ENCODE measurements around the gene TGM1.
A peak's percentile ranks its signal among the peaks of the same experiment; 100 is the strongest.

The TGM1 gene

DNA sequence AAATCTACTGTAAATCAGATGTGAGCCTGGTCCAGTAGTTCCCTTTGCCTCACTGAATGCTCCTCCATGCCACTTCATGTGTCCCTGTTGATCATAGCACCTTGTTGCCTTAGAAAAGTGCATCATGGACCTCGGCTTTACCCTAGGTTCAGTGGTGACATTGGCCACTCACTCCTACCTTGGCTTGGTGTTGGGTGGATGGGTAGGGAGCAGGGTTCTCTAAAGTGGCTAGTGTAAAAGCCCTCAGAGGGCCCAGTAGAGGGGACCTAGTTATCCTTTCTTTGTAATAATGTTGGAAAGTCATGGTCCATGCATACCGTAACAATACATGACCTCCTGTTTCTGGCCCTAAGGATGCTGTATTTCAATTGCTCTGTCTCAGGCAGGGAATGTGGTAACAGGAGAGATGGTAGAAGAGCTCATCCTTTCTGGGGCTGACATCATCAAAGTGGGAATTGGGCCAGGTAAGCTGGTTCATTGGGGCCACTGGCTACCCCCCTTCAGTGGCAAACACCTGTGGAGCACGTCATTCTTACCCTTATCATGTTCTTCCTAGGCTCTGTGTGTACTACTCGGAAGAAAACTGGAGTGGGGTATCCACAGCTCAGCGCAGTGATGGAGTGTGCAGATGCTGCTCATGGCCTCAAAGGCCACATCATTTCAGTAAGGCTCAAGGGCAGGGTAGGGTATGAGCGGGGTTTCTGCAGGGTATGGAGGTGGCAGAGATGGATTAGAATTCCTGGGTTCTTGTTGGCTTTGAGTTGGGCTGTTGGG, 26.1 kb downstream of the TGM1 start:
- Histone ChIP-seq H3K9ac (ENCODE audit: low read depth, low read length) (no peak overlapping the region), H3K27ac (ENCODE audit: low read depth, low read length) (no peak overlapping the region), H3K4me1 (ENCODE audit: control insufficient read depth, insufficient read depth, low read length) (peaks cover 7% of the 10 kb centered on the region), H3K27me3 (ENCODE audit: control insufficient read depth, insufficient read depth, low read length) (no peaks in the 10 kb centered on the region), H3K4me3 (ENCODE audit: low read depth, low read length) (no peak overlapping the region), H3K36me3 (ENCODE audit: control insufficient read depth, insufficient read depth, low read length) (peaks cover 72% of the 10 kb centered on the region), H3K9me3 (ENCODE audit: control insufficient read depth, insufficient read depth, low read length) (no peaks in the 10 kb centered on the region)

DNA sequence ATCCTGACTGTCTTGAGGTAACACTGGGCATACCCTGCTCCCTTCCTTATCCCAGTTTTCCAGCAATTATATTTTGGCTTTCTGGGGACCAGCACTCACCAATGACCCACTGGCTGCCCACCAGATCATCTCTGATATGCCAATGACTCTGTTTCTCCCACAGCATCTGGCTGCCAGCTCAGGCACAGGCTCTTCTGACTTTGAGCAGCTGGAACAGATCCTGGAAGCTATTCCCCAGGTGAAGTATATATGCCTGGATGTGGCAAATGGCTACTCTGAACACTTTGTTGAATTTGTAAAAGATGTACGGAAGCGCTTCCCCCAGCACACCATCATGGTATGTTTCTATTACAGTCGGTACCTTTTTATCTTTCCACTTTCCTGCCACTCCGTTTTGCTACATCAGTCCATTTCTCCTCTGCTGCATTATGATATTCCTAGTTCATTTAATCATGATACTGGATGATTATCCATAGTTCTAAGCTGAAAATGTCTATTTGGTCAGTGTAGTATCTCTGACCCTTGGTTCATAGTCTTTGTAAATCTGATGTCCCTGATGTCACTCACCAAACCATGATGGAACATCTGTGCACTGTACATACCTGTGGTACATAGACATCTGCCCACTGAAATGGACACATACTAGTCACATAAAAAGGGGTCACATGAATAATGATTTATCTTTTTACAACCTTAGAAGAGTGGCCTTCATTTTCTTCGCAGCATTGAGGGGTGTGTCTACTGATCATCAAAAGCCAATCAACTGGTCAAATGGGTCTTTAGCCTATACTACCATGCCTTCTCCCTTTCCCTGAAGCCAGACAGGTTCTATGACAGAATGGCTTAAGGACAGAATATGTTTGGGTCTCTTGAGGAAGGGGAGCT, 26.9 kb downstream of the TGM1 start:
- Histone ChIP-seq H3K9ac (ENCODE audit: low read depth, low read length) (no peak overlapping the region), H3K27ac (ENCODE audit: low read depth, low read length) (no peak overlapping the region), H3K9me3 (ENCODE audit: control insufficient read depth, insufficient read depth, low read length) (no peaks in the 10 kb centered on the region), H3K27me3 (ENCODE audit: control insufficient read depth, insufficient read depth, low read length) (no peaks in the 10 kb centered on the region), H3K4me3 (ENCODE audit: low read depth, low read length) (no peak overlapping the region), H3K36me3 (ENCODE audit: control insufficient read depth, insufficient read depth, low read length) (peaks cover 71% of the 10 kb centered on the region), H3K4me1 (ENCODE audit: control insufficient read depth, insufficient read depth, low read length) (peaks cover 9% of the 10 kb centered on the region)

GRCh38 chr14:24234095-24235005, 28.6 kb downstream of the TGM1 start:
- Histone ChIP-seq H3K4me3 (ENCODE audit: low read depth, low read length) (no peak overlapping the region), H3K27ac (ENCODE audit: low read depth, low read length) (no peak overlapping the region), H3K9ac (ENCODE audit: low read depth, low read length) (no peak overlapping the region), H3K4me1 (ENCODE audit: control insufficient read depth, insufficient read depth, low read length) (peaks cover 11% of the 10 kb centered on the region), H3K27me3 (ENCODE audit: control insufficient read depth, insufficient read depth, low read length) (no peaks in the 10 kb centered on the region), H3K36me3 (ENCODE audit: control insufficient read depth, insufficient read depth, low read length) (peaks cover 54% of the 10 kb centered on the region), H3K9me3 (ENCODE audit: control insufficient read depth, insufficient read depth, low read length) (no peaks in the 10 kb centered on the region)

- Histone ChIP-seq H3K9me3 (ENCODE audit: control insufficient read depth, insufficient read depth, low read length) (no peaks in the 10 kb centered on the region), H3K36me3 (ENCODE audit: control insufficient read depth, insufficient read depth, low read length) (peaks cover 46% of the 10 kb centered on the region), H3K9ac (ENCODE audit: low read depth, low read length) (peak overlapping the region; percentile 71; the same call in 1 of the 2 replicates), H3K4me1 (ENCODE audit: control insufficient read depth, insufficient read depth, low read length) (peaks cover 11% of the 10 kb centered on the region), H3K4me3 (ENCODE audit: low read depth, low read length) (peak overlapping the region; percentile 97), H3K27me3 (ENCODE audit: control insufficient read depth, insufficient read depth, low read length) (no peaks in the 10 kb centered on the region), H3K27ac (ENCODE audit: low read depth, low read length) (no peak overlapping the region)
Measured at GRCh38 chr14:24233538-24233866, 29.5 kb downstream of the TGM1 start.

DNA sequence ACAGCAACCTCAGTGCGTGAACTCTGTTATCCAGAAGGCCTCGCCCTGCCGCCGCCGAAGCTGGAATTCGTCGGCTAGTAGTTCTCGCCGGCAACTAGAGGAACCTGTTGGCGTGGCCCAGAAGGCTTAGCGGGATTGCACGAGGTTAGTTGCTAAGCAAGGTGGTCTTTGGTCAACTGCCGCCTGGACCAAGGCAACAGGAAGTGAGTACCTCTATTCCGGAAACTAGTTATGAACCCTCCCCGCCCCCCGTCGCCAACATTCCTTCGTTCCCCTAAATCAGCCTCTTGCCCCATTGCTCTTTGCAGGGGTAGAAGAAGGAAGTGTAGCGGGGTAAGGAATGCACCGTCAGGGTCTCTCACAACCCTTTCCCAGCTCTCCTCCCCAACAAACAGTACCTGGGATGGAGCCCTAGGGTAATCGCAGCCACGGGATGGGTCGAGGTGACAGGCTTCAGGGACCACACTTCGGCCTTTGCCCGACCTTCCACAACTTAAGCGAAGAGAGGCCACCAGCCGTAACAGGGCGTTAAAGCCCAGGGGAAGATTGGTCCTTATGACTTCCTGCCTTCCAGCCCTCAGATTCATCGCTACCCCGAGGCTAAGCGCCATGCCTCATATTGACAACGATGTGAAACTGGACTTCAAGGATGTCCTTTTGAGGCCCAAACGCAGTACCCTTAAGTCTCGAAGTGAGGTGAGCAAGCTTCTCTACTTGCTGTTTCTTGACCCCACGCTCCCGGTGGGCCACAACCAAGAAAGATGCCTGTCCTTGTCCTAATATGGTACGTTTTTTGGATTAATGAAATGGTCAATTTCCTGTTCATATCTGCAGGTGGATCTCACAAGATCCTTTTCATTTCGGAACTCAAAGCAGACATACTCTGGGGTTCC, 30.1 kb downstream of the TGM1 start, which contains the start of gene GMPR2:
Gene GMPR2 (plus strand): TSS at position 285 of the 893 bp plus-strand sequence. CDS start 325 bp downstream, at position 610.
- Histone ChIP-seq H3K27me3 (ENCODE audit: control insufficient read depth, insufficient read depth, low read length) (no peaks in the 10 kb centered on the region), H3K27ac (ENCODE audit: low read depth, low read length) (peak within 1 kb of the TSS; percentile 96), H3K9ac (ENCODE audit: low read depth, low read length) (peak within 1 kb of the TSS; percentile 78), H3K36me3 (ENCODE audit: control insufficient read depth, insufficient read depth, low read length) (peaks cover 43% of the 10 kb centered on the region), H3K4me1 (ENCODE audit: control insufficient read depth, insufficient read depth, low read length) (peaks cover 11% of the 10 kb centered on the region), H3K4me3 (ENCODE audit: low read depth, low read length) (peak within 1 kb of the TSS; percentile 97), H3K9me3 (ENCODE audit: control insufficient read depth, insufficient read depth, low read length) (no peaks in the 10 kb centered on the region)

GRCh38 chr14:24232121-24232644, 30.8 kb downstream of the TGM1 start, which contains the start of gene NEDD8:
Gene NEDD8 (minus strand): TSS chr14:24232367. CDS start chr14:24232267, 100 bp downstream.
- Histone ChIP-seq H3K4me3 (ENCODE audit: low read depth, low read length) (peak within 1 kb of the TSS; percentile 97), H3K4me1 (ENCODE audit: control insufficient read depth, insufficient read depth, low read length) (peaks cover 11% of the 10 kb centered on the region), H3K36me3 (ENCODE audit: control insufficient read depth, insufficient read depth, low read length) (peaks cover 37% of the 10 kb centered on the region), H3K9ac (ENCODE audit: low read depth, low read length) (peak within 1 kb of the TSS; percentile 78), H3K27ac (ENCODE audit: low read depth, low read length) (peak within 1 kb of the TSS; percentile 96), H3K9me3 (ENCODE audit: control insufficient read depth, insufficient read depth, low read length) (no peaks in the 10 kb centered on the region), H3K27me3 (ENCODE audit: control insufficient read depth, insufficient read depth, low read length) (no peaks in the 10 kb centered on the region)

- Histone ChIP-seq H3K4me1 (ENCODE audit: control insufficient read depth, insufficient read depth, low read length) (peaks cover 11% of the 10 kb centered on the region), H3K4me3 (ENCODE audit: low read depth, low read length) (peak overlapping the region; percentile 97), H3K27ac (ENCODE audit: low read depth, low read length) (peak overlapping the region; percentile 96), H3K9me3 (ENCODE audit: control insufficient read depth, insufficient read depth, low read length) (no peaks in the 10 kb centered on the region), H3K36me3 (ENCODE audit: control insufficient read depth, insufficient read depth, low read length) (peaks cover 37% of the 10 kb centered on the region), H3K27me3 (ENCODE audit: control insufficient read depth, insufficient read depth, low read length) (no peaks in the 10 kb centered on the region), H3K9ac (ENCODE audit: low read depth, low read length) (peak overlapping the region; percentile 78)
Measured at GRCh38 chr14:24231263-24232120, 31.5 kb downstream of the TGM1 start.

DNA sequence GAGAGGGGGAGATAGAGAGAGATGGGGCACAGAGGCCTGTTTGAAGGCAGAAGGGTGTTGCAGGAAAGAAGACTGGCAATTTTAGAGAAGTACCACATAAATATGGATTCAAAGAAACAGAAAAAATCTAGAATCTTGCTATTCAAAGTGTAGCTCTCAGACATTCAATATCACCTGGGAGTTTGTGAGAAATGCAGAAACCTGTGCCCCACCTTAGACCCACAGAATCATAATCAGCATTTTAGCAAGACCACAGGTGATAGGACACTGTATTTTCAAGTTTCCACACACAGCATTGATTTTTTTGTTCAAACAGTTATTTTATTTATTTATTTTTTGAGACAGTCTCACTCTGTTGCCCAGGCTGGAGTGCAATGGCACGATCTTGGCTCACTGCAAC, 34.1 kb downstream of the TGM1 start:
- Histone ChIP-seq H3K4me1 (ENCODE audit: control insufficient read depth, insufficient read depth, low read length) (peaks cover 11% of the 10 kb centered on the region), H3K4me3 (ENCODE audit: low read depth, low read length) (no peak overlapping the region), H3K27ac (ENCODE audit: low read depth, low read length) (no peak overlapping the region), H3K9ac (ENCODE audit: low read depth, low read length) (no peak overlapping the region), H3K9me3 (ENCODE audit: control insufficient read depth, insufficient read depth, low read length) (no peaks in the 10 kb centered on the region), H3K36me3 (ENCODE audit: control insufficient read depth, insufficient read depth, low read length) (peaks cover 17% of the 10 kb centered on the region), H3K27me3 (ENCODE audit: control insufficient read depth, insufficient read depth, low read length) (no peaks in the 10 kb centered on the region)

DNA sequence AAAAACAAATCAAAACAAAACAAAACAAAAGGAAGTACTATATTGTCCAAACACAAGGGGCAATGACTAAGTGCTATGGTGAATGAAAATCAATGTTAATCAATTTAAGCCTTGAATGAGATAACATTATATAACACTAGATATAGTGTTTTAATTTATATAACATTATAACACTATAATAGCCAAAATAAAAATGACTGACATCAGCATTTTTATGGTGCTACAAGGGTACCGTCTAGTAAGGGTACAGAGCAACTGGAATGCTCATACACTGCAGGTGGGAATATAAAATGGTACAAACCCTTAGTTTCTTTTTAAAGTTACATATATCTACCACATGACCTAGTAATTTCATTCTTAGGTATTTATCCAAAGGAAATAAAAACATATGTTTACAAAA, 36.5 kb downstream of the TGM1 start:
- Histone ChIP-seq H3K27me3 (ENCODE audit: control insufficient read depth, insufficient read depth, low read length) (no peaks in the 10 kb centered on the region), H3K4me3 (ENCODE audit: low read depth, low read length) (no peak overlapping the region), H3K27ac (ENCODE audit: low read depth, low read length) (no peak overlapping the region), H3K9ac (ENCODE audit: low read depth, low read length) (no peak overlapping the region), H3K36me3 (ENCODE audit: control insufficient read depth, insufficient read depth, low read length) (peaks cover 17% of the 10 kb centered on the region), H3K9me3 (ENCODE audit: control insufficient read depth, insufficient read depth, low read length) (no peaks in the 10 kb centered on the region), H3K4me1 (ENCODE audit: control insufficient read depth, insufficient read depth, low read length) (peaks cover 4% of the 10 kb centered on the region; the same call in 1 of the 2 replicates)

Data from HUES48 (cell line).